ENCODE results near the gene MYO1C.
"Not testable (repeated sequence)": the region's sequence is repeated elsewhere in the genome, so short reads cannot be mapped to it uniquely, and the experiment has no call there.

Gene MYO1C

GRCh38 chr17:1492249-1493206 lies at the start of gene MYO1C:
MYO1C (minus strand) TSS chr17:1492686; CDS start chr17:1492487, 199 bp downstream.
- DNase-seq: no peak

- DNase-seq: no peak
Measured at GRCh38 chr17:1541367-1541904, 49.0 kb upstream of the MYO1C start.

- DNase-seq: no peak
Measured at GRCh38 chr17:1539811-1540210, 47.3 kb upstream of the MYO1C start.

- no peak for DNase-seq
Measured at GRCh38 chr17:1535737-1536136, 43.3 kb upstream of the MYO1C start.

GRCh38 chr17:1533661-1534325 lies 41.3 kb upstream of the MYO1C start:
- no peak for DNase-seq

- DNase-seq: peak; percentile 26
Measured at GRCh38 chr17:1532836-1533602, 40.5 kb upstream of the MYO1C start.

- DNase-seq: no peak
Measured at GRCh38 chr17:1529863-1530262, 37.4 kb upstream of the MYO1C start.

GRCh38 chr17:1526876-1527275 lies 34.4 kb upstream of the MYO1C start:
- not testable (repeated sequence) for DNase-seq

- no peak for DNase-seq
Measured at GRCh38 chr17:1522626-1523025, 30.1 kb upstream of the MYO1C start.

- no peak for DNase-seq
Measured at GRCh38 chr17:1521086-1521640, 28.7 kb upstream of the MYO1C start.

- DNase-seq: no peak
Measured at GRCh38 chr17:1519678-1520077, 27.2 kb upstream of the MYO1C start.

GRCh38 chr17:1518410-1518809 lies 25.9 kb upstream of the MYO1C start:
- DNase-seq: no peak

- peak; percentile 96 for DNase-seq
Measured at GRCh38 chr17:1516388-1517161, 24.1 kb upstream of the MYO1C start, which contains the start of gene INPP5K. INPP5K (minus strand) TSS chr17:1516612; CDS start chr17:1516499, 113 bp downstream.

- DNase-seq: peak; percentile 59
Measured at GRCh38 chr17:1515640-1516387, 23.3 kb upstream of the MYO1C start.

- DNase-seq: no peak
Measured at GRCh38 chr17:1512351-1512750, 19.9 kb upstream of the MYO1C start.

GRCh38 chr17:1511756-1512321 lies 19.4 kb upstream of the MYO1C start:
- no peak for DNase-seq

GRCh38 chr17:1511290-1511689 lies 18.8 kb upstream of the MYO1C start:
- no peak for DNase-seq

- no peak for DNase-seq
Measured at GRCh38 chr17:1509290-1509881, 16.9 kb upstream of the MYO1C start.

- DNase-seq: not testable (repeated sequence)
Measured at GRCh38 chr17:1508709-1509108, 16.2 kb upstream of the MYO1C start.

- no peak for DNase-seq
Measured at GRCh38 chr17:1506649-1507267, 14.3 kb upstream of the MYO1C start.
